Mesothelial cell of epicardium (in vitro differentiated cells): ENCODE results near the gene INHBA. TPM values are rescaled to one million over a fixed set of nuclear protein-coding genes. Genes with fewer than 3 reads are reported as not detected.

Experiments used
- DNase-seq, 2 experiments: peaks; one replicate each; pipeline ENCODE4 v3.0.0; 2021; ENCODE audit warnings: low spot score in 2 of 2; ENCODE audit not compliant: unreplicated experiment in 2 of 2
- H3K27ac Mint-ChIP-seq: 2 replicates; pipeline ENCODE4 v1.8.0; 2021; ENCODE audit warnings: mixed read lengths
- H3K27me3 Mint-ChIP-seq: 2 replicates; pipeline ENCODE4 v1.8.0; 2021; ENCODE audit warnings: low read depth, mixed read lengths
- H3K36me3 Mint-ChIP-seq: 2 replicates; pipeline ENCODE4 v1.8.0; 2021; ENCODE audit warnings: mixed read lengths
- H3K4me1 Mint-ChIP-seq: 2 replicates; pipeline ENCODE4 v1.8.0; 2021; ENCODE audit warnings: mixed read lengths
- H3K4me3 Mint-ChIP-seq: 2 replicates; pipeline ENCODE4 v1.8.0; 2021; ENCODE audit warnings: mild to moderate bottlenecking, moderate library complexity, mixed read lengths
- H3K9me3 Mint-ChIP-seq: 2 replicates; pipeline ENCODE4 v1.8.0; 2021; ENCODE audit warnings: mixed read lengths
- CTCF ChIP-seq: fragments of 200-600 bp; sonication (generic); IDR thresholded peaks from one replicate; pipeline ENCODE4 v1.5.0; 2021; ENCODE audit warnings: antibody characterized with exemption; ENCODE audit not compliant: unreplicated experiment
- total RNA-seq: library from RNA; stranded (reverse); gene quantifications from 3 replicates; pipeline ENCODE4 v1.2.1, GENCODE V29; 2021

The INHBA gene
- total RNA-seq, 1 donor from 2014 or later = 50.6 TPM

- peaks cover 6% of the 10 kb centered on the region for H3K27me3 Mint-ChIP-seq
- no peak overlapping the region for H3K27ac Mint-ChIP-seq
- H3K9me3 Mint-ChIP-seq = peaks cover 5% of the 10 kb centered on the region
- no peak for TF ChIP-seq CTCF
- no peak for DNase-seq
- H3K36me3 Mint-ChIP-seq = peaks cover 2% of the 10 kb centered on the region
- H3K4me3 Mint-ChIP-seq = no peak overlapping the region
- H3K4me1 Mint-ChIP-seq = peaks cover 40% of the 10 kb centered on the region
Measured at GRCh38 chr7:41729059-41729458, 26.2 kb upstream of the INHBA start.

DNA sequence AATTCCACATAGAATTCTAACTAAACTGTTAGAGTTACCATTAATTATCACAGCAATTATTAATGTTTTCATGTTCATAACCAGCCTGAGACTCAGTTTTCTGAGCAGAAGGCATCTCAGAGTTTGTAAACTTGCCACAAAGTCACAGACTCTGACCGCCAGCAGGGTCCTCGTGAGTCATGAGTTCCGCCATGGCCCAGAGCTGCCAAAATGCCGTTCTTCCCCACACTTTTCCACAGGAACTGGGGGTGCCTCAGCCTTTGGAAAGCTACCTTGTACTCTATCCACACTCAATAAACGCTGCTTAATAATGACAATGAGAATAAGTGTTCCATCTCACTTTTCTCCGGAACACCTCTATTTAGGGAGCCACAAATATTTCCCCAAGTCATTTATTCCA, 22.1 kb upstream of the INHBA start:
- H3K4me1 Mint-ChIP-seq = peaks cover 14% of the 10 kb centered on the region
- H3K27me3 Mint-ChIP-seq = no peaks in the 10 kb centered on the region
- peaks cover 7% of the 10 kb centered on the region for H3K36me3 Mint-ChIP-seq
- peaks cover 18% of the 10 kb centered on the region for H3K9me3 Mint-ChIP-seq
- no peak for DNase-seq
- TF ChIP-seq CTCF = no peak
- no peak overlapping the region for H3K27ac Mint-ChIP-seq
- no peak overlapping the region for H3K4me3 Mint-ChIP-seq

DNA sequence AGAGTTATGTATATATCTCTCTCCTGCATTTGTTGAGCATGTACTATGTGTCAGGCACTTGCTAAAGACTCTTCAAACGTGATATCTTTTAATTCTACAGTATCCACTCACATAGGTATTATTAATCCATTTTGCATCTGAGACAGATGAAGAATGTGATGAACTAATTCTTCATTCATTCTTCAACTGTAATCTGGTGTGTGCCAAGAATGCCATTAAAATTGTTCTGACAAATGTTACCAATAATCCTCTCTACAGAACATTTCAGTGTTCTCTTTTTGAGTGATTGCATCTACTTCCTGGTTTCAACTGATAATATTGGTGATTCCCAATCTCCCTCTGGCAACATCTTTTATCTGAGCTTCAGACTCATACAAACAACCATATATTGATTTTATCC, 18.0 kb upstream of the INHBA start:
- H3K27ac Mint-ChIP-seq = no peak overlapping the region
- H3K9me3 Mint-ChIP-seq = peaks cover 13% of the 10 kb centered on the region
- H3K4me1 Mint-ChIP-seq = no peaks in the 10 kb centered on the region
- no peaks in the 10 kb centered on the region for H3K27me3 Mint-ChIP-seq
- H3K36me3 Mint-ChIP-seq = peaks cover 5% of the 10 kb centered on the region
- no peak for TF ChIP-seq CTCF
- DNase-seq = no peak
- H3K4me3 Mint-ChIP-seq = no peak overlapping the region

DNA sequence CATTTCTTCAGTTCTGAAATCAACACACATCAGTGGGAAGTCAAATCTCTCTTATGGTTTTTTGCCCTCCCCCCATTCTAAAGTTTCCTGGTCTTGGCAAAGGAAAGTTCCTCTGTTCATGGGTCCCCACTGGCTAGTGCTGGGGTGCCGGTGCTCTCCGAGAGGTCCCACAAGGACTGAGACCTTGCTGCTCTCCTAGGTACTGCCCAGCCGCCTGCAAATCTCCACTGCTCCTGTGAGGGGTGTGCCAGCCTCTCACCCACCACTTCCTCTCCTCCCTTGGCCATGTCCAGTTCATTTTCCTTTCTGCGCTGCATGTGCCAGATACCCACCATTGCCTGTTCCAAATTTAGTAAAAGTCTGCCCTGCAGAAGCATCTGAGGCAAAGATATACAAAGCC, 17.2 kb upstream of the INHBA start:
- Mint-ChIP-seq H3K4me3 (no peak overlapping the region), H3K9me3 (peaks cover 13% of the 10 kb centered on the region), H3K36me3 (peaks cover 5% of the 10 kb centered on the region), H3K4me1 (no peaks in the 10 kb centered on the region), H3K27ac (no peak overlapping the region), H3K27me3 (no peaks in the 10 kb centered on the region)
- DNase-seq = no peak
- no peak for TF ChIP-seq CTCF

GRCh38 chr7:41716691-41717090, 13.8 kb upstream of the INHBA start:
- TF ChIP-seq CTCF = no peak
- H3K27me3 Mint-ChIP-seq = no peaks in the 10 kb centered on the region
- no peak overlapping the region for H3K4me3 Mint-ChIP-seq
- H3K36me3 Mint-ChIP-seq = no peaks in the 10 kb centered on the region
- no peak overlapping the region for H3K27ac Mint-ChIP-seq
- no peak for DNase-seq
- peaks cover under 1% of the 10 kb centered on the region for H3K9me3 Mint-ChIP-seq
- H3K4me1 Mint-ChIP-seq = no peaks in the 10 kb centered on the region

DNA sequence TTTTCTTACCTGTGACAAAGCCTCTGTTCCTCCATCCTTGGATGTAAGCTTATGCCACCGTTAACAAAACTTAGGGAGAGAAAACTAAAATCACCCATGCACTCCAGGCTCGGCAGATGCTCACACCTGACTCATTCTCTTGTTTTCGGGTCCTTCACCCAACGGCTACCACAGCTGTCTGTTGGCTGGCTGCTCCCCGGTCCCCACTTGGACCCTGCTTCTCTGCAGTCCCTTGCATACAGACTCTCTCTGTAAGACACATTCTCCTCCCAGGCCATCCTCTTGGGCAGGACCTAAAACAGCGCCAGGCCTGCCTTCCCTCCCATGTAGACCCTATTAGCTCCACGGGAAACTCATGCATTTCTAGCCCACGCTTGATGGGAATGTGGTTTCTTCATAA, 12.1 kb upstream of the INHBA start:
- Mint-ChIP-seq H3K27me3 (no peaks in the 10 kb centered on the region), H3K4me3 (no peak overlapping the region), H3K9me3 (no peaks in the 10 kb centered on the region), H3K27ac (no peak overlapping the region), H3K4me1 (no peaks in the 10 kb centered on the region), H3K36me3 (no peaks in the 10 kb centered on the region)
- DNase-seq = no peak
- no peak for TF ChIP-seq CTCF
